Effector memory CD8-positive, alpha-beta T cell (primary cell): ENCODE measurements around the gene ELAVL1.
"Not testable (repeated sequence)": the region's sequence is repeated elsewhere in the genome, so short reads cannot be mapped to it uniquely, and the experiment has no call there.

Experiments used
- ATAC-seq: fragments of 150-1000 bp; cut with Tn5 transposase; replicated peaks from 2 replicates; pipeline ENCODE4 v1.10.0; 2021; ENCODE audit warnings: mild to moderate bottlenecking, moderate library complexity
- DNase-seq, 3 experiments: peaks; one replicate each; pipeline ENCODE4 v3.0.0; 2021
- H3K27ac Mint-ChIP-seq, 2 donors: one replicate each; pipeline ENCODE4 v1.8.0; 2022; ENCODE audit warnings: mild to moderate bottlenecking in 2 of 2, mixed read lengths in 2 of 2, moderate library complexity in 2 of 2
- H3K27me3 Mint-ChIP-seq, 2 donors: one replicate each; pipeline ENCODE4 v1.8.0; 2022; ENCODE audit warnings: mixed read lengths in 2 of 2
- H3K36me3 Mint-ChIP-seq: one replicate; pipeline ENCODE4 v1.8.0; 2022; ENCODE audit warnings: mild to moderate bottlenecking, moderate library complexity, mixed read lengths; ENCODE audit not compliant: insufficient read depth
- H3K4me1 Mint-ChIP-seq, 2 donors: one replicate each; pipeline ENCODE4 v1.8.0; 2022; ENCODE audit warnings: low read depth in 2 of 2, mixed read lengths in 2 of 2
- H3K4me3 Mint-ChIP-seq, 2 donors: one replicate each; pipeline ENCODE4 v1.8.0; 2022; ENCODE audit warnings: mild to moderate bottlenecking in 2 of 2, mixed read lengths in 2 of 2, moderate library complexity in 2 of 2
- H3K9me3 Mint-ChIP-seq, 2 donors: one replicate each; pipeline ENCODE4 v1.8.0; 2022; ENCODE audit warnings: mixed read lengths in 2 of 2

ELAVL1 gene

DNA sequence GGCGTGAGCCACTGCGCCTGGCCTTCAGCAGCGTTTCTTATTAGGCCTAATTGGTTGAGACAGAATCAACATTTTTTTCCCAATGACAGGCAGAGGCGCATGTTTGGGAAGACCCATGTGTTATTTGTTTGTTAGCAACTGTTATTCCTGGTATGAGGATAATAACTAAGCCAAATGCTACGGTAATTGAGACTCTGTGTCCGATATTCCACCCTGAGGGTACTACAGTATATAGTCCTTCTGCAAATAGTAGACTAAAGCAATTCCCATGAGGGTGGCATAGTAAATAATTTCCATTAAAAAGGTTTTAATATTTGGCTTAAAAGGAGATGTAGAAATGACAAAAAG lies 28.7 kb upstream of the ELAVL1 start:
- Mint-ChIP-seq H3K4me1 (no peaks in the 10 kb centered on the region), H3K27me3 (peaks cover 17 to 30% of the 10 kb centered on the region in 2 donors), H3K4me3 (no peak overlapping the region), H3K9me3 (no peaks in the 10 kb centered on the region), H3K36me3 (no peaks in the 10 kb centered on the region), H3K27ac (no peak overlapping the region)
- DNase-seq (no peak), ATAC-seq (no peak)

DNA sequence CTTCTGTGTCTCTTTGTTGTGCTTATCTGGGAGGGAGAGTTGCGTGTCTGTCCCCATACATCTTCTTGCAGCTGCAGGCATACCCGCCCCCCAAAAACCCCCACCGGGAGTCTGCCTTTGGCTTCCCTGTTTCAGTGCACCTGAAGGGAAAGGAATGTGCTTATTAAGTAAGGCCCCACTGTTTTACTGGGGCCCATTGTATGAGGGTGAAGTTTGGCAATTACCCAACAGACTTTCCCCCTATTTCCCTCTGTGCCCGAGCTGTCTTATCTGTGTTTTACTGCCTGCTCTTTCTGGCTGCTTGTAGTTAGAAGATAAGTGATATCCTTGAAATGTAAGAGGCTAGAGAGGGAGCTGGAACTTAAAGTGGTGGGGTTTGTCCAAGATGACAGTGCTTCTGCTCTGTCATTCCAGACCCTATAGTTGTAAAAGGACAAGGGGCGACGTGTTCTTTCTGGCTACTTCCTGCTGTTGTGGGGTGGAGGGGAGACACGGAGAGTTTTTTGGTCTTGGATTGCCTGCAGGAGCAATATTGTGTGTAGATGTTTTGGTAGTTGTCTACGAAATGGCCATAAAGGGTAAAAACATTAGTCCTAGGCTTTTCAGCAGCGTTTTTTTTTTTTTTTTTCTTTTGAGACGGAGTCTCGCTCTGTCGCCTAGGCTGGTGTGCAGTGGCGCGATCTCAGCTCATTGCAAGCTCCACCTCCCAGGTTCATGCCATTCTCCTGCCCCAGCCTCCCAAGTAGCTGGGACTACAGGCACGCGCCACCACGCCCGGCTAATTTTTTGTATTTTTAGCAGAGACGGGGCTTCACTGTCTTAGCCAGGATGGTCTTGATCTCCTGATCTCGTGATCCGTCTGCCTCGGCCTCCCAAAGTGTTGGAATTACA lies 28.1 kb upstream of the ELAVL1 start:
- Mint-ChIP-seq H3K27me3 (peaks cover 17 to 24% of the 10 kb centered on the region in 2 donors), H3K27ac (peak overlapping the region in 1 of 2 donors; percentile 14)
- not testable (repeated sequence) for H3K36me3 Mint-ChIP-seq, H3K9me3 Mint-ChIP-seq, ATAC-seq, H3K4me1 Mint-ChIP-seq, DNase-seq, H3K4me3 Mint-ChIP-seq

DNA sequence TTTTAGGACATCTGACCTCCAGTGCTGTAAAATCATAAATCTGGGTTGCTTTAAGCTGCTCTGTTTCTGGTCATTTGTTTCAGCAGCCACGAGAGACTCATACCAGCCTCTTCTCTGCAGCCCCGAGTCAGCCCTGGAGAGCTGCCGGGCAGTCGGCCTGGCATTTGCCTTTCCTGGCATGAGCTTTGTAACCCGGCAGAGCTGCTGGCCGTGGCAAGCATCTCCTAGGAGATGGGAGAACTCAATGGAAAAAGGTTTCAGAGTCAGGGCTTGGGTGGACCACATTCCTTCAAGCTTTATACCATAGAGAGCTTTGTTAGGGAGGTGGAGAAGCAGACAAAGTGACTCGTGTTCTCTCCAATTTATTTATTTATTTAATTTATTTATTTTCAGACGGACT lies 25.5 kb upstream of the ELAVL1 start:
- peaks cover under 1 to 11% of the 10 kb centered on the region in 2 donors for H3K27me3 Mint-ChIP-seq
- no peaks in the 10 kb centered on the region for H3K9me3 Mint-ChIP-seq
- no peak for DNase-seq
- no peak for ATAC-seq
- no peak overlapping the region for H3K4me3 Mint-ChIP-seq
- H3K36me3 Mint-ChIP-seq = no peaks in the 10 kb centered on the region
- H3K27ac Mint-ChIP-seq = no peak overlapping the region
- H3K4me1 Mint-ChIP-seq = no peaks in the 10 kb centered on the region

DNA sequence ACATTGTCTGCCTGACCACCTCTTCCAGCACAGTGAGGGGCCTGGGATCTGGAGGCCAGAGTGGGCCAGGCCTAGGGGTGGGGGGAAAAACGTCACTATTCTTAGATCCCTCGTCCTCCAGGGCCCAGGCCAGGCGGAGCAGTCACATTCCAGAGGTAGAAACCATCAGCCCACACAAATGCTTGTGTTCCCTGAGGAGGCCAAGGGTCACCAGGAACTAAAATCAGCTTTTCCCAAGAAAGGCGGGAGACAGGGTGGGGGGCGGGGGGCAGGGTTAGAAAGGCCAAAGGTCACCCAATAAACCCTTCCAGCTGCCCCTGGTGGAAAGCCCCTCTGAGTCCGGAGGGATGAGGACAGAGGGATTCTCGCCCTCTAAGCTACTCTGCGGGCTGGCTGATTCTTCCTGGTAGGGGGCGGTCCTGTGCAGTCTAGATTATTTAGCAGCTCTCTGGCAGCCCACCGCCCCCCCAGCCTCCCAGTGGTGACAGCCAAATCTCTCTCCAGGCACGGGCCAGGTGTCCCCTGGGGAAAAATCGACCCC lies 23.6 kb upstream of the ELAVL1 start:
- Mint-ChIP-seq H3K4me1 (no peaks in the 10 kb centered on the region), H3K9me3 (no peaks in the 10 kb centered on the region), H3K27ac (no peak overlapping the region), H3K36me3 (no peaks in the 10 kb centered on the region), H3K27me3 (peaks cover 0 to 11% of the 10 kb centered on the region in 2 donors), H3K4me3 (no peak overlapping the region)
- ATAC-seq (no peak), DNase-seq (no peak)

DNA sequence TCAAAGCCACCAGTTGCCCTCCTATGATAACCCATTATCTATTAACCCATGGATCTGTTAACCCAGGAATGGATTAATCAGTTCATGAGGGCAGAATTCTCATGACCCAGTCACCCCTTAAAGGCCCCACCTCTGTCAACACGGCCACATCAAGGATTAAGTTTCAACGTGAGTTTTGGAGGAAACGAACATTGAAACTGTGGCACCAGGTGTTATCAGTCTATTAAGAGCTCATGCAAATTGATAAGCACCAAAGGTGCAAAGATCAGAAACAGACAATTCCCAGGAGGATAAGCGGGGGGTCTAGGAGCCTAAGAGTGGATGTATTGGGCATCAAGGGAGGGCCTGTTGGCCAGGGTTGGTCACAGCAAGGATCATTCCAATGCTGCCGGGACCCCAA lies 19.9 kb upstream of the ELAVL1 start:
- Mint-ChIP-seq H3K27ac (peak overlapping the region in 1 of 2 donors; percentile 44), H3K9me3 (no peaks in the 10 kb centered on the region), H3K4me1 (no peaks in the 10 kb centered on the region), H3K4me3 (no peak overlapping the region), H3K36me3 (peaks cover 2% of the 10 kb centered on the region), H3K27me3 (no peaks in the 10 kb centered on the region)
- DNase-seq = no peak
- ATAC-seq = no peak

DNA sequence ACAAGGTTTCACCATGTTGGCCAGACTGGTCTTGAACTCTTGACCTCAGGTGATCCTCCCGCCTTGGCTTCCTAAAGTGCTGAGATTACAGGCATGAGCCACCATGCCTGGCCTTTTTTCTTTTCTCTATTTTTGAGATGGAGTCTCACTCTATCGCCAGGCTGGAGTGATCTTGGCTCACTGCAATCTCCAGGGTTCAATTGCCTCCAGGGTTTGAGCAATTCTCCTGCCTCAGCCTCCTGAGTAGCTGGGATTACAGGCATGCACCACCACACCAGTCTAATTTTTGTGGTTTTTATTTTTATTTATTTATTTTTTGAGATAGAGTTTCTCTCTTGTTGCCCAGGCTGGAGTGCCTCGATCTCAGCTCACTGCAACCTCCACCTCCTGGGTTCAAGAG lies 18.8 kb upstream of the ELAVL1 start:
- not testable (repeated sequence) for H3K4me3 Mint-ChIP-seq, H3K9me3 Mint-ChIP-seq, H3K27ac Mint-ChIP-seq, H3K4me1 Mint-ChIP-seq, DNase-seq, H3K27me3 Mint-ChIP-seq, H3K36me3 Mint-ChIP-seq, ATAC-seq

DNA sequence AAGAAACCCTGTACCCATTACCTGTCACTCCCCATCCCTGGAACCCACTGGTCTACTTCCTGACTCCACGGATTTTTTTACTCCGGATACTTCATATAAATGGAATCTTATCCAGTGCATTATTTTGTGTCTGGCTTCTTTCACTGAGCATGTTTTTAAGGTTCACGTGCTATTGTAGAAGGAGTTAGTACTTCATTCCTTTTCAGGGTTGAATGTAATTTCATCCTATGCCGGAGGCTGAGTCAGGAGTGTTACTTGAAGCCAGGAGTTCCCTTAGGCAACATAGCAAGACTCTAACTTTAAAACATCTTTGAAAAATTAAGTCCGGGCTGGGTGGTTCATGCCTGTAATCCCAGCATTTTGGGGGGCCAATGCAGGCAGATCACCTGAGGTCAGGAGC lies 17.9 kb upstream of the ELAVL1 start:
- H3K36me3 Mint-ChIP-seq = peaks cover 2% of the 10 kb centered on the region
- no peak for ATAC-seq
- H3K27me3 Mint-ChIP-seq = no peaks in the 10 kb centered on the region
- H3K4me3 Mint-ChIP-seq = no peak overlapping the region
- H3K9me3 Mint-ChIP-seq = no peaks in the 10 kb centered on the region
- DNase-seq = no peak
- no peaks in the 10 kb centered on the region for H3K4me1 Mint-ChIP-seq
- no peak overlapping the region for H3K27ac Mint-ChIP-seq

DNA sequence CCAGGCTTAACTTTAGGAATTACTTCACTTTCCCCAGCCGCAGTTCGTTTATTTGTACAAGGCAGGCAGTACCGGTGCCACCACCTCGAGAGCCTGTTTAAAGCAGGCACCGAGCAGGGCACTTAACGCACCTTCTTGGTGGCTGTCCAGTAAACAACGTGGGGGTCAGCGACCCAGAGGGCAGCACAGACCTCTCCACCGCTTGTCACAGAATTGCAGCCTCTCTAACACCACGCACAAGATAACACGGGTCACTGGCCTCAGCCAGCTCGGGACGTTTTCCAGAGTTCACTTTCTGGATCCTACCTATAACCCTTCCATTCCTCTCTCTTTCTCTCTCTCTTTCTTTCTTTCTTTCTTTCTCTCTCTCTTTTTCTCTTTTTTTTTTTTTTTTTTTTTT lies 16.8 kb upstream of the ELAVL1 start:
- Mint-ChIP-seq H3K4me1 (peaks cover 0 to 4% of the 10 kb centered on the region in 2 donors), H3K27ac (no peak overlapping the region), H3K36me3 (peaks cover 2% of the 10 kb centered on the region), H3K9me3 (no peaks in the 10 kb centered on the region), H3K4me3 (no peak overlapping the region), H3K27me3 (no peaks in the 10 kb centered on the region)
- DNase-seq = no peak
- ATAC-seq = no peak

DNA sequence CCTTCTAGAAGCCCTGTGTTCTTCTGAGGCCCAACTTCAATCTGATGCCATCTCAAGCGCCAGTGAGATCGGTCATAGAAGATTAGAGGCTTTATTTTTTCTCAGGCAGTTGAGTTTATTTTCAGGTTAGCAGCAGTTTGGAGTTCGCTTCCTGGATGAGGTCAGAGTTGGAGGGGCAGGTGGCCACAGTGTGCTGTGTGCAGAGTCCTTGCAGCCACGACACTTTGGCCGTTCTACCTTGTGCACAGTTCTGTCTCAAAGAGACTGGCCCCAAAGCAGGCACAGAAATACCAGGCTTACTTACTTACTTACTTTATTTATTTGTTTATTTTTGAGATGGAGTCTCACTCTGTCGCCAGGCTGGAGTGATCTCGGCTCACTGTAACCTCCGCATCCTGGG lies 15.9 kb upstream of the ELAVL1 start:
- H3K9me3 Mint-ChIP-seq = no peaks in the 10 kb centered on the region
- H3K36me3 Mint-ChIP-seq = peaks cover 2% of the 10 kb centered on the region
- no peak for ATAC-seq
- no peak for DNase-seq
- H3K4me1 Mint-ChIP-seq = peaks cover 0 to 4% of the 10 kb centered on the region in 2 donors
- H3K27ac Mint-ChIP-seq = no peak overlapping the region
- no peaks in the 10 kb centered on the region for H3K27me3 Mint-ChIP-seq
- H3K4me3 Mint-ChIP-seq = no peak overlapping the region

DNA sequence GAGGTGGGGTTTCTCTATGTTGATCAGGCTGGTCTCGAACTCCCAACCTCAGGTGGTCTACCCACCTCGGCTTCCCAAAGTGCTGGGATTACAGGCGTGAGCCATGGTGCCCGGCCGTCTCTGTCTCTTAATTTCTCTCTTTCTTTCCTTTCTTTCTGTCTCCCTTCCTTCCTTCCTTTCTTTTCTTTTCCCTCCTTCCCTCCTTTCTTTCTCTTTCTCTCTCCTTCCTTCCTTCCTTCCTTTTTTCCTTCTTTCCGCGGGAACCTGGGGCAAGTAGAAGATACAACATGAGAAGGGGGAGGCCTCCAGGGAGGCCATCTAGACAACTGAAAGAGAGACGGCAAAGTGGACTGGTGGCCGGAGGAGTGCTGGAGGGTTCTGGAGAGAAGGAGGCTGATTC lies 15.2 kb upstream of the ELAVL1 start:
- DNase-seq (no peak), ATAC-seq (no peak)
- Mint-ChIP-seq H3K9me3 (no peaks in the 10 kb centered on the region), H3K27me3 (no peaks in the 10 kb centered on the region), H3K4me1 (peaks cover 0 to 4% of the 10 kb centered on the region in 2 donors), H3K27ac (no peak overlapping the region), H3K4me3 (no peak overlapping the region), H3K36me3 (peaks cover 2% of the 10 kb centered on the region)

DNA sequence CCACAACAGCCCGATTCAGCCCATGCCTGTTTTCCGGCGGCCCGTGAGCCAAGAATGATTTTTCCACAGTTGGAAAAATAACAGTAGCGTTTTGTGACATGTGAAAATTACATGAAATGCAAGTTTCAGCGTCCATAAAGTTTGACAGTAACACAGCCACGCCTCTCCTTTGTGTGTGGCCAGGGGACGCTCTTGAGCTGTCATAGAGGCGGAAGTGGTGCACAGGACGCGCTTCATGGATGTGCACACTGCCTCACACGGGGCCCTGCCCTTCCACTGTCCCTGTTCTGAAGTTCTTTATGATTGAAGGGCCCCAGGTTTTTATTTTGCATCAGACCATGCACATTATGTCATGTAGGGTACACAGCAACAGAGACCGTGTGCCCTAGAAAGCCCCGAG lies 12.4 kb upstream of the ELAVL1 start:
- no peak overlapping the region for H3K4me3 Mint-ChIP-seq
- H3K27ac Mint-ChIP-seq = no peak overlapping the region
- H3K36me3 Mint-ChIP-seq = peaks cover 2% of the 10 kb centered on the region
- no peaks in the 10 kb centered on the region for H3K27me3 Mint-ChIP-seq
- DNase-seq (peak in 1 of 3 experiments; percentile 17), ATAC-seq (peak; percentile 79)
- no peaks in the 10 kb centered on the region for H3K9me3 Mint-ChIP-seq
- H3K4me1 Mint-ChIP-seq = peaks cover 0 to 4% of the 10 kb centered on the region in 2 donors

DNA sequence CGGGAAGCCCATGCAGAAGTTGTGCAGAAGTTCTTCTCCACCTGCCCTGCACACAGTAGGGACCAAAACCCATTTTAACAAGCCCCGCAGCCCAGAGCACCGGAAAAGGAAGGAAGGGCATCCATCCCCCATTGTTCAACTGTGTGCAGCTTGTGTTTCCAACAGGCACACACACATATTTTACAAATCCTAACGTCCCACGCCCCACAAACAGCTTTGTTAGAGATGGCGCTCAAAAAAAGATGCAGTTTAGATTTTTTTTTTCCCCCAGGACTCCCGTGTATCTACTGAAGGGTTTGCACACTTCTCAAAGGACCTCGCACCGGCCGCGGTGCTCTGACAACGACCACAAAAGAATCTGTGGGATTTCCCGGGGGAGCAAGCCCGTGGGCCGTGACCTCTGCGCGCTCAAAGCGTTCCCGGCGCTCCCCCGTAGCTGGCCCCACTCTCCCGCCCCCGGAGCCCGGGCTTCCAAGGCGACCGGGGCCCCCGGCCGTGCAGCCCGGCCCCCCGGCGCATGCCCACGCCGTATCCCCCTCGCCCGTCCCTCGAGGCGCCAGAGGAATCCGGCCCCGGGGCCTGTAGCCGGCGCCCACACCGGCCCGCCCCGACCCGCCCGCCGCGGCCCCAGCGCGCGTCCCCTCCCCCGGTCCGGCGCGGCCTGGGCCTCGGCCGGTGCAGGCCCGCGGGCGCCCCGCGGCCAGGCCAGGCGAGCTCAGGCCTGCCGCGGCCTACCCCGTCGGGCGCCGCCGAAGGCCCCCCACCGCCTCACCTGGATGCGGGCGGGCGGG lies 523 bp downstream of the ELAVL1 start:
- ATAC-seq (peak; percentile 24), DNase-seq (peak in 2 of 3 experiments; percentile 5 to 9)
- H3K27ac Mint-ChIP-seq = peak overlapping the region; percentile 83 to 93
- H3K27me3 Mint-ChIP-seq = no peaks in the 10 kb centered on the region
- H3K4me1 Mint-ChIP-seq = peaks cover 38 to 39% of the 10 kb centered on the region in 2 donors
- H3K4me3 Mint-ChIP-seq = peak overlapping the region; percentile 85 to 89
- H3K36me3 Mint-ChIP-seq = peaks cover 18% of the 10 kb centered on the region
- no peaks in the 10 kb centered on the region for H3K9me3 Mint-ChIP-seq

DNA sequence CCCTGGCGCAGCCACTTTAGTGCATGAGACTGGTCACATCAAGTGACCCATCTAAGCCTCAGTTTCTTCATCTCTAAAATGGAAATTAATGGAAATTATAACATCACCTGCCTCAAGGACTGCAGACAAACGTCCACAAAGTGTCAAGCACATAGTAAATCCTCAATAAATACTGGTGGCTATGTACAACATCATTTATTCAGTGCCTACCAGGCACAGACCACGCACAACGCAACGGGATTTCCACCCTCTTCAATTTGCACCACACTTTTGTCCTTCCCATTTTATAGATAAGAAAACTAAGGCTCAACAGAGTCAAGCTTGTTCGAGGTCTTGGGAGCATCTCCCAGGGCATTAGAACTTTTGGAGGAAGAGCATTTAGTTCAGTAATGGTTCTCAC lies 1.4 kb downstream of the ELAVL1 start:
- no peak for ATAC-seq
- Mint-ChIP-seq H3K4me1 (peaks cover 41 to 42% of the 10 kb centered on the region in 2 donors), H3K27ac (peak overlapping the region; percentile 83 to 93), H3K36me3 (peaks cover 19% of the 10 kb centered on the region), H3K27me3 (no peaks in the 10 kb centered on the region), H3K4me3 (peak overlapping the region; percentile 85 to 89), H3K9me3 (no peaks in the 10 kb centered on the region)
- no peak for DNase-seq
